Measurements from ENCODE around the gene DSCAML1.

GRCh38 chr11:117410238-117410637 is 386.8 kb downstream of the DSCAML1 start:
- TF ChIP-seq CTCF (IDR thresholded peaks at IDR 0.05) (no peak), EP300 (IDR thresholded peaks at IDR 0.05) (no peak), POLR2A (IDR thresholded peaks at IDR 0.05) (no peak)

All from upper lobe of left lung (tissue), 4 donors.